H9 (cell line): ENCODE results near the gene DLL3. TPM values are rescaled to one million over a fixed set of nuclear protein-coding genes. Genes with fewer than 3 reads are reported as not detected.

Experiments
- DNase-seq: peaks from one replicate; pipeline ENCODE4 v3.0.0-alpha.2; 2017
- H2AFZ ChIP-seq: one replicate; pipeline ENCODE4 v1.6.1; 2013; ENCODE audit warnings: mild to moderate bottlenecking, low read length, control low read depth, moderate library complexity
- H2AK5ac ChIP-seq: 2 replicates; pipeline ENCODE4 v1.6.1; 2013; ENCODE audit warnings: low read length, control low read depth, mixed read lengths; ENCODE audit not compliant: insufficient read length
- H2BK120ac ChIP-seq: one replicate; pipeline ENCODE4 v1.6.1; 2013; ENCODE audit warnings: low read depth, mild to moderate bottlenecking, low read length, control low read depth, inconsistent platforms; ENCODE audit not compliant: poor library complexity, severe bottlenecking
- H2BK12ac ChIP-seq: 2 replicates; pipeline ENCODE4 v1.6.1; 2013; ENCODE audit warnings: low read length, control low read depth, mixed read lengths, low read depth; ENCODE audit not compliant: insufficient read length
- H2BK15ac ChIP-seq: 2 replicates; pipeline ENCODE4 v1.6.1; 2013; ENCODE audit warnings: low read depth, low read length, control low read depth
- H2BK20ac ChIP-seq: one replicate; pipeline ENCODE4 v1.6.1; 2013; ENCODE audit warnings: low read depth, mild to moderate bottlenecking, low read length, control low read depth, inconsistent platforms; ENCODE audit not compliant: poor library complexity, severe bottlenecking
- H2BK5ac ChIP-seq: 2 replicates; pipeline ENCODE4 v1.6.1; 2013; ENCODE audit warnings: low read length, control low read depth, mixed read lengths; ENCODE audit not compliant: insufficient read length
- H3K14ac ChIP-seq: 2 replicates; pipeline ENCODE4 v1.6.1; 2013; ENCODE audit warnings: low read length, control low read depth; ENCODE audit not compliant: insufficient read depth
- H3K18ac ChIP-seq: 2 replicates; pipeline ENCODE4 v1.6.1; 2013; ENCODE audit warnings: low read depth, mild to moderate bottlenecking, mixed read lengths, low read length, control low read depth; ENCODE audit not compliant: insufficient read length
- H3K23ac ChIP-seq: 2 replicates; pipeline ENCODE4 v1.6.1; 2013; ENCODE audit warnings: low read length, control low read depth, mixed read lengths, low read depth; ENCODE audit not compliant: insufficient read length
- H3K23me2 ChIP-seq: 2 replicates; pipeline ENCODE4 v1.6.1; 2013; ENCODE audit warnings: low read depth, mild to moderate bottlenecking, mixed read lengths, low read length, control low read depth; ENCODE audit not compliant: insufficient read length, poor library complexity, severe bottlenecking
- H3K27ac ChIP-seq: 2 replicates; pipeline ENCODE4 v1.5.1; 2013; ENCODE audit warnings: low read length, control low read depth, mixed read lengths, low read depth; ENCODE audit not compliant: insufficient read length
- H3K27me3 ChIP-seq: 2 replicates; pipeline ENCODE4 v1.6.1; 2013; ENCODE audit warnings: low read length, control low read depth, inconsistent platforms; ENCODE audit not compliant: insufficient read depth
- H3K4ac ChIP-seq: 2 replicates; pipeline ENCODE4 v1.6.1; 2013; ENCODE audit warnings: low read depth, mild to moderate bottlenecking, control low read depth, inconsistent platforms, low read length, moderate library complexity
- H3K4me1 ChIP-seq: 2 replicates; pipeline ENCODE4 v1.6.1; 2013; ENCODE audit warnings: low read length, control low read depth, inconsistent platforms; ENCODE audit not compliant: insufficient read depth
- H3K4me2 ChIP-seq: 2 replicates; pipeline ENCODE4 v1.6.1; 2013; ENCODE audit warnings: low read length, control low read depth, mixed read lengths; ENCODE audit not compliant: insufficient read length, insufficient read depth
- H3K56ac ChIP-seq: 2 replicates; pipeline ENCODE4 v1.6.1; 2013; ENCODE audit warnings: low read depth, mild to moderate bottlenecking, mixed read lengths, low read length, control low read depth; ENCODE audit not compliant: insufficient read length
- H3K79me1 ChIP-seq: 2 replicates; pipeline ENCODE4 v1.6.1; 2013; ENCODE audit warnings: low read depth, mild to moderate bottlenecking, moderate library complexity, low read length, control low read depth, inconsistent platforms; ENCODE audit not compliant: insufficient read depth, poor library complexity, severe bottlenecking
- H3K79me2 ChIP-seq: 2 replicates; pipeline ENCODE4 v1.6.1; 2013; ENCODE audit warnings: low read length, control low read depth, inconsistent platforms; ENCODE audit not compliant: insufficient read depth
- H3K9ac ChIP-seq: 2 replicates; pipeline ENCODE4 v1.6.1; 2013; ENCODE audit warnings: low read length, control low read depth, mixed read lengths; ENCODE audit not compliant: insufficient read length; ENCODE audit errors: extremely low read depth
- H3K9me3 ChIP-seq: one replicate; pipeline ENCODE4 v1.6.1; 2013; ENCODE audit warnings: low read depth, low read length, inconsistent platforms; ENCODE audit not compliant: control insufficient read depth
- H3T11ph ChIP-seq: one replicate; pipeline ENCODE4 v1.6.1; 2013; ENCODE audit warnings: mild to moderate bottlenecking, low read length, control low read depth, inconsistent platforms
- H4K20me1 ChIP-seq: one replicate; pipeline ENCODE4 v1.6.1; 2013; ENCODE audit not compliant: control insufficient read depth, insufficient read length, insufficient read depth
- H4K5ac ChIP-seq: 2 replicates; pipeline ENCODE4 v1.6.1; 2013; ENCODE audit warnings: low read depth, mild to moderate bottlenecking, mixed read lengths, low read length, control low read depth; ENCODE audit not compliant: insufficient read length
- H4K8ac ChIP-seq: replicated peaks from 2 replicates; pipeline ENCODE4 v1.6.1; 2013; ENCODE audit warnings: low read length, control low read depth, mixed read lengths, low read depth; ENCODE audit not compliant: insufficient read length
- H4K91ac ChIP-seq: 2 replicates; pipeline ENCODE4 v1.6.1; 2013; ENCODE audit warnings: low read depth, mild to moderate bottlenecking, moderate library complexity, mixed read lengths, low read length, control low read depth; ENCODE audit not compliant: insufficient read length
- H3K27ac Mint-ChIP-seq, 3 experiments: 2 replicates in 2 of 3; 3 replicates in 1 of 3; pipeline ENCODE4 v1.8.0; 2020 to 2021; ENCODE audit warnings: mixed read lengths in 3 of 3, mild to moderate bottlenecking in 1 of 3, moderate library complexity in 1 of 3
- H3K27me3 Mint-ChIP-seq: 2 replicates; pipeline ENCODE4 v1.8.0; 2021; ENCODE audit warnings: low read depth, mild to moderate bottlenecking, moderate library complexity, mixed read lengths
- H3K36me3 Mint-ChIP-seq, 3 experiments: 2 replicates in 2 of 3; 3 replicates in 1 of 3; pipeline ENCODE4 v1.8.0; 2020 to 2021; ENCODE audit warnings: low read depth in 3 of 3, mixed read lengths in 3 of 3; ENCODE audit not compliant: insufficient read depth in 1 of 3
- H3K4me1 Mint-ChIP-seq, 2 experiments: 2 replicates each; pipeline ENCODE4 v1.8.0; 2020; ENCODE audit warnings: mixed read lengths in 2 of 2
- H3K4me3 Mint-ChIP-seq, 2 experiments: 2 replicates in 1 of 2; 3 replicates in 1 of 2; pipeline ENCODE4 v1.8.0; 2020 to 2021; ENCODE audit warnings: mild to moderate bottlenecking in 2 of 2, mixed read lengths in 2 of 2, moderate library complexity in 1 of 2
- H3K9me3 Mint-ChIP-seq, 2 experiments: 2 replicates in 1 of 2; 3 replicates in 1 of 2; pipeline ENCODE4 v1.8.0; 2020; ENCODE audit warnings: mild to moderate bottlenecking in 2 of 2, mixed read lengths in 2 of 2, moderate library complexity in 1 of 2
- WGBS: extraction: QIAGEN DNeasy Blood & Tissue Kit; methylation state at CpG from one replicate; pipeline ENCODE4 v1.1.7; 2013; ENCODE audit warnings: missing lambda C conversion rate, low lambda C conversion rate, mixed read lengths; ENCODE audit not compliant: insufficient read length; ENCODE audit errors: extremely low coverage; 5-methylcytosine and 5-hydroxymethylcytosine counted together
- total RNA-seq: library from RNA; stranded (reverse); gene quantifications from 2 replicates; pipeline ENCODE4 v1.2.1, GENCODE V29; 2021
- TF ChIP-seq, protein P1 (sequence below): fragments of 200-600 bp; sonication (generic); conservative IDR thresholded peaks from 3 replicates; pipeline ENCODE4 v1.8.0; 2021; ENCODE audit warnings: antibody characterized with exemption, mild to moderate bottlenecking

Gene DLL3
- total RNA-seq, 1 experiment from 2014 or later, result 2.5 TPM

DNA sequence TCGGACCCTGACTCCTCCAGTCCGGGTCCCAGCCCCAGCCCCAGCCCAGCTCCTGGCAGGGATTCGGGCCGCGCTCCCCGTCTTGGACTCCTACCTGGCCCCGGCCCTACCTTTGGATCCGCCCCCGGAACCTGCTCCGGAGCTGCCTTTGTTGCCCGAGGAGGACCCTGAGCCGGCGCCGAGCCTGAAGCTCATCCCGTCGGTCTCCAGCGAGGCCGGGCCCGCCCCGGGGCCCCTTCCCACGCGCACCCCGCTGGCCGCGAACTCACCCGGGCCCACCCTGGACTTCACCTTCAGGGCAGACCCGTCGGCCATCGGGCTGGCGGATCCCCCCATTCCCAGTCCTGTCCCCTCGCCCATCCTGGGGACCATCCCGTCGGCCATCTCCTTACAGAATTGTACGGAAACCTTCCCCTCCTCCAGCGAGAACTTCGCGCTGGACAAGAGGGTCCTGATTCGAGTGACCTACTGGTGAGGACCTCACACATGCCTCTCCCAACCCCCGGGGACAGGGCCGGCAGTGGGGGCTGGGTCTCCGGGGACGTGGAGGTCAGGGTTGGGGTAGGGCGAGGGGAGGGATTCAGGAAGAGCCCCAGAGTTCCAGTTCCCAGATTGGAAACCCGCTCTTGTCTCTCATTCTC is 16.9 kb downstream of the DLL3 start:
- peaks cover 48% of the 10 kb centered on the region for H3K27me3 Mint-ChIP-seq
- no peak overlapping the region for H2AK5ac ChIP-seq
- no peaks in the 10 kb centered on the region; the same call in 1 of the 2 replicates for H3K79me2 ChIP-seq
- H4K5ac ChIP-seq, result no peak overlapping the region
- no peak overlapping the region for H3K27ac ChIP-seq
- H2AFZ ChIP-seq, result no peak overlapping the region
- H4K91ac ChIP-seq, result no peak overlapping the region
- no peak overlapping the region for H3K23ac ChIP-seq
- no peaks in the 10 kb centered on the region for H3K9me3 ChIP-seq
- TF ChIP-seq, protein P1, sequence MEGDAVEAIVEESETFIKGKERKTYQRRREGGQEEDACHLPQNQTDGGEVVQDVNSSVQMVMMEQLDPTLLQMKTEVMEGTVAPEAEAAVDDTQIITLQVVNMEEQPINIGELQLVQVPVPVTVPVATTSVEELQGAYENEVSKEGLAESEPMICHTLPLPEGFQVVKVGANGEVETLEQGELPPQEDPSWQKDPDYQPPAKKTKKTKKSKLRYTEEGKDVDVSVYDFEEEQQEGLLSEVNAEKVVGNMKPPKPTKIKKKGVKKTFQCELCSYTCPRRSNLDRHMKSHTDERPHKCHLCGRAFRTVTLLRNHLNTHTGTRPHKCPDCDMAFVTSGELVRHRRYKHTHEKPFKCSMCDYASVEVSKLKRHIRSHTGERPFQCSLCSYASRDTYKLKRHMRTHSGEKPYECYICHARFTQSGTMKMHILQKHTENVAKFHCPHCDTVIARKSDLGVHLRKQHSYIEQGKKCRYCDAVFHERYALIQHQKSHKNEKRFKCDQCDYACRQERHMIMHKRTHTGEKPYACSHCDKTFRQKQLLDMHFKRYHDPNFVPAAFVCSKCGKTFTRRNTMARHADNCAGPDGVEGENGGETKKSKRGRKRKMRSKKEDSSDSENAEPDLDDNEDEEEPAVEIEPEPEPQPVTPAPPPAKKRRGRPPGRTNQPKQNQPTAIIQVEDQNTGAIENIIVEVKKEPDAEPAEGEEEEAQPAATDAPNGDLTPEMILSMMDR, result no peak
- H3K9ac ChIP-seq, result peak overlapping the region; percentile 69
- H3K56ac ChIP-seq, result no peak overlapping the region
- no peak for DNase-seq
- peak overlapping the region; percentile 47 for H3K14ac ChIP-seq
- H3K79me1 ChIP-seq, result peaks cover 4% of the 10 kb centered on the region
- H4K8ac ChIP-seq, result no peak overlapping the region
- H2BK20ac ChIP-seq, result no peak overlapping the region
- WGBS, result no CpG with 5 or more reads among the region's 44 CpGs
- H3K27ac Mint-ChIP-seq, result peak overlapping the region in 2 of 3 experiments; percentile 86 to 93; a peak in 3 of 7 replicates
- H2BK15ac ChIP-seq, result no peak overlapping the region
- H4K20me1 ChIP-seq, result no peaks in the 10 kb centered on the region
- no peak overlapping the region for H2BK12ac ChIP-seq
- peak overlapping the region; percentile 88 to 90 for H3K4me3 Mint-ChIP-seq
- H3K4me1 ChIP-seq, result peaks cover 3% of the 10 kb centered on the region; the same call in 1 of the 2 replicates
- no peaks in the 10 kb centered on the region; a peak in 1 of 5 replicates for H3K9me3 Mint-ChIP-seq
- no peak overlapping the region for H3T11ph ChIP-seq
- peak overlapping the region; percentile 33 for H3K4me2 ChIP-seq
- H3K23me2 ChIP-seq, result peaks cover 10% of the 10 kb centered on the region
- H2BK5ac ChIP-seq, result no peak overlapping the region
- peaks cover 26 to 27% of the 10 kb centered on the region in 2 experiments for H3K4me1 Mint-ChIP-seq
- peaks cover 9 to 17% (median 16%) of the 10 kb centered on the region in 3 experiments; a peak in 6 of 7 replicates for H3K36me3 Mint-ChIP-seq
- no peak overlapping the region for H2BK120ac ChIP-seq
- no peaks in the 10 kb centered on the region for H3K27me3 ChIP-seq
- H3K18ac ChIP-seq, result peak overlapping the region; percentile 37
- no peak overlapping the region for H3K4ac ChIP-seq
